B cell (primary cell): ENCODE data around the gene SP7.

Experiments
- CTCF ChIP-seq: fragments of 200-600 bp; IDR thresholded peaks from one replicate; pipeline ENCODE4 v1.8.0; 2022; ENCODE audit warnings: antibody characterized with exemption, mild to moderate bottlenecking
- EZH2 ChIP-seq: IDR thresholded peaks from 2 replicates; pipeline ENCODE4 v1.6.1; 2012; ENCODE audit warnings: borderline replicate concordance, low read depth, mild to moderate bottlenecking, moderate library complexity, low read length; ENCODE audit not compliant: insufficient read depth, poor library complexity, severe bottlenecking

- TF ChIP-seq CTCF (no peak), EZH2 (no peak)
Observed at GRCh38 chr12:53300187-53300586, 36.0 kb downstream of the SP7 start.
